ENCODE data around the gene BLCAP.
"Not testable (repeated sequence)": the region's sequence is repeated elsewhere in the genome, so short reads cannot be mapped to it uniquely, and the experiment has no call there.

Gene BLCAP

GRCh38 chr20:37490663-37491350 is 36.9 kb downstream of the BLCAP start:
- no peak overlapping the region for H3K4me3 ChIP-seq (ENCODE audit: low read length)
- no peaks in the 10 kb centered on the region for H3K4me1 ChIP-seq (ENCODE audit: control insufficient read depth, insufficient read depth, low read length)
- no peak overlapping the region for H3K4me2 ChIP-seq (ENCODE audit: low read length)
- peaks cover 5% of the 10 kb centered on the region for H3K36me3 ChIP-seq (ENCODE audit: insufficient read depth, low read length)
- H3K27me3 ChIP-seq (ENCODE audit: control insufficient read depth, insufficient read depth, low read length), result peaks cover under 1% of the 10 kb centered on the region
- H3K9ac ChIP-seq (ENCODE audit: low read depth, low read length), result no peak overlapping the region
- H3K9me3 ChIP-seq (replicated peaks; ENCODE audit: low read length), result no peaks in the 10 kb centered on the region

- not testable (repeated sequence) for H3K4me2 ChIP-seq (ENCODE audit: low read length); H3K4me3 ChIP-seq (ENCODE audit: low read length); H3K9ac ChIP-seq (ENCODE audit: low read depth, low read length); H3K4me1 ChIP-seq (ENCODE audit: control insufficient read depth, insufficient read depth, low read length); H3K36me3 ChIP-seq (ENCODE audit: insufficient read depth, low read length); H3K9me3 ChIP-seq (replicated peaks; ENCODE audit: low read length)
- peaks cover 20% of the 10 kb centered on the region for H3K27me3 ChIP-seq (ENCODE audit: control insufficient read depth, insufficient read depth, low read length)
Observed at GRCh38 chr20:37486209-37486608, 41.5 kb downstream of the BLCAP start.

GRCh38 chr20:37484331-37484730 is 43.3 kb downstream of the BLCAP start:
- Histone ChIP-seq H3K9me3 (replicated peaks; ENCODE audit: low read length) (no peaks in the 10 kb centered on the region), H3K27me3 (ENCODE audit: control insufficient read depth, insufficient read depth, low read length) (peaks cover 34% of the 10 kb centered on the region), H3K4me1 (ENCODE audit: control insufficient read depth, insufficient read depth, low read length) (no peaks in the 10 kb centered on the region), H3K4me2 (ENCODE audit: low read length) (no peak overlapping the region), H3K36me3 (ENCODE audit: insufficient read depth, low read length) (no peaks in the 10 kb centered on the region), H3K9ac (ENCODE audit: low read depth, low read length) (no peak overlapping the region), H3K4me3 (ENCODE audit: low read length) (no peak overlapping the region)

- no peak overlapping the region for H3K4me3 ChIP-seq (ENCODE audit: low read length)
- H3K27me3 ChIP-seq (ENCODE audit: control insufficient read depth, insufficient read depth, low read length), result peaks cover 60% of the 10 kb centered on the region
- H3K36me3 ChIP-seq (ENCODE audit: insufficient read depth, low read length), result no peaks in the 10 kb centered on the region
- no peak overlapping the region for H3K9ac ChIP-seq (ENCODE audit: low read depth, low read length)
- H3K4me1 ChIP-seq (ENCODE audit: control insufficient read depth, insufficient read depth, low read length), result no peaks in the 10 kb centered on the region
- no peaks in the 10 kb centered on the region for H3K9me3 ChIP-seq (replicated peaks; ENCODE audit: low read length)
- no peak overlapping the region for H3K4me2 ChIP-seq (ENCODE audit: low read length)
Observed at GRCh38 chr20:37481610-37482009, 46.1 kb downstream of the BLCAP start.

GRCh38 chr20:37480919-37481318 is 46.8 kb downstream of the BLCAP start:
- Histone ChIP-seq H3K4me1 (ENCODE audit: control insufficient read depth, insufficient read depth, low read length) (no peaks in the 10 kb centered on the region), H3K4me2 (ENCODE audit: low read length) (no peak overlapping the region), H3K4me3 (ENCODE audit: low read length) (no peak overlapping the region), H3K9me3 (replicated peaks; ENCODE audit: low read length) (no peaks in the 10 kb centered on the region), H3K9ac (ENCODE audit: low read depth, low read length) (no peak overlapping the region), H3K27me3 (ENCODE audit: control insufficient read depth, insufficient read depth, low read length) (peaks cover 64% of the 10 kb centered on the region), H3K36me3 (ENCODE audit: insufficient read depth, low read length) (no peaks in the 10 kb centered on the region)

GRCh38 chr20:37479925-37480691 is 47.6 kb downstream of the BLCAP start:
- Histone ChIP-seq H3K4me3 (ENCODE audit: low read length) (no peak overlapping the region), H3K36me3 (ENCODE audit: insufficient read depth, low read length) (no peaks in the 10 kb centered on the region), H3K9me3 (replicated peaks; ENCODE audit: low read length) (no peaks in the 10 kb centered on the region), H3K9ac (ENCODE audit: low read depth, low read length) (no peak overlapping the region), H3K27me3 (ENCODE audit: control insufficient read depth, insufficient read depth, low read length) (peaks cover 66% of the 10 kb centered on the region), H3K4me2 (ENCODE audit: low read length) (no peak overlapping the region), H3K4me1 (ENCODE audit: control insufficient read depth, insufficient read depth, low read length) (no peaks in the 10 kb centered on the region)

- no peak overlapping the region for H3K4me2 ChIP-seq (ENCODE audit: low read length)
- H3K4me3 ChIP-seq (ENCODE audit: low read length), result no peak overlapping the region
- no peak overlapping the region for H3K9ac ChIP-seq (ENCODE audit: low read depth, low read length)
Observed at GRCh38 chr20:37479266-37479665, 48.4 kb downstream of the BLCAP start.

GRCh38 chr20:37477041-37477440 is 50.6 kb downstream of the BLCAP start:
- no peaks in the 10 kb centered on the region for H3K4me1 ChIP-seq (ENCODE audit: control insufficient read depth, insufficient read depth, low read length)
- no peak overlapping the region for H3K9ac ChIP-seq (ENCODE audit: low read depth, low read length)
- no peaks in the 10 kb centered on the region for H3K9me3 ChIP-seq (replicated peaks; ENCODE audit: low read length)
- peaks cover 83% of the 10 kb centered on the region for H3K27me3 ChIP-seq (ENCODE audit: control insufficient read depth, insufficient read depth, low read length)
- no peak overlapping the region for H3K4me2 ChIP-seq (ENCODE audit: low read length)
- H3K36me3 ChIP-seq (ENCODE audit: insufficient read depth, low read length), result no peaks in the 10 kb centered on the region
- no peak overlapping the region for H3K4me3 ChIP-seq (ENCODE audit: low read length)

More at GRCh38 chr20:37479266-37479665, 48.4 kb downstream of the BLCAP start:
- Histone ChIP-seq H3K36me3 (ENCODE audit: insufficient read depth, low read length) (no peaks in the 10 kb centered on the region), H3K4me1 (ENCODE audit: control insufficient read depth, insufficient read depth, low read length) (no peaks in the 10 kb centered on the region), H3K9me3 (replicated peaks; ENCODE audit: low read length) (no peaks in the 10 kb centered on the region), H3K27me3 (ENCODE audit: control insufficient read depth, insufficient read depth, low read length) (peaks cover 72% of the 10 kb centered on the region)

GRCh38 chr20:37475252-37475651 is 52.4 kb downstream of the BLCAP start:
- Histone ChIP-seq H3K9ac (ENCODE audit: low read depth, low read length) (no peak overlapping the region), H3K4me1 (ENCODE audit: control insufficient read depth, insufficient read depth, low read length) (no peaks in the 10 kb centered on the region), H3K4me3 (ENCODE audit: low read length) (no peak overlapping the region), H3K4me2 (ENCODE audit: low read length) (no peak overlapping the region), H3K27me3 (ENCODE audit: control insufficient read depth, insufficient read depth, low read length) (peaks cover 79% of the 10 kb centered on the region), H3K36me3 (ENCODE audit: insufficient read depth, low read length) (no peaks in the 10 kb centered on the region), H3K9me3 (replicated peaks; ENCODE audit: low read length) (no peaks in the 10 kb centered on the region)

GRCh38 chr20:37474386-37474785 is 53.3 kb downstream of the BLCAP start:
- H3K36me3 ChIP-seq (ENCODE audit: insufficient read depth, low read length), result no peaks in the 10 kb centered on the region
- H3K27me3 ChIP-seq (ENCODE audit: control insufficient read depth, insufficient read depth, low read length), result peaks cover 75% of the 10 kb centered on the region
- H3K9me3 ChIP-seq (replicated peaks; ENCODE audit: low read length), result no peaks in the 10 kb centered on the region
- no peak overlapping the region for H3K9ac ChIP-seq (ENCODE audit: low read depth, low read length)
- H3K4me2 ChIP-seq (ENCODE audit: low read length), result no peak overlapping the region
- no peak overlapping the region for H3K4me3 ChIP-seq (ENCODE audit: low read length)
- H3K4me1 ChIP-seq (ENCODE audit: control insufficient read depth, insufficient read depth, low read length), result no peaks in the 10 kb centered on the region

- Histone ChIP-seq H3K4me1 (ENCODE audit: control insufficient read depth, insufficient read depth, low read length) (no peaks in the 10 kb centered on the region), H3K4me3 (ENCODE audit: low read length) (no peak overlapping the region), H3K9me3 (replicated peaks; ENCODE audit: low read length) (no peaks in the 10 kb centered on the region), H3K36me3 (ENCODE audit: insufficient read depth, low read length) (no peaks in the 10 kb centered on the region), H3K9ac (ENCODE audit: low read depth, low read length) (no peak overlapping the region), H3K4me2 (ENCODE audit: low read length) (no peak overlapping the region), H3K27me3 (ENCODE audit: control insufficient read depth, insufficient read depth, low read length) (peaks cover 71% of the 10 kb centered on the region)
Observed at GRCh38 chr20:37473249-37474000, 54.3 kb downstream of the BLCAP start.

Data from skeletal muscle satellite cell (primary cell).